Liver (tissue), 9 donors: ENCODE results near the gene DBN1. TPM values are rescaled to one million over a fixed set of nuclear protein-coding genes. Genes with fewer than 3 reads are reported as not detected.

Experiments used
- DNase-seq: peaks from one replicate; pipeline ENCODE4 v3.0.0-alpha.2; 2017; ENCODE audit warnings: low spot score
- H3K27ac ChIP-seq, 2 donors: one replicate each; pipeline ENCODE4 v1.7.0; 2013; ENCODE audit warnings: inconsistent platforms in 2 of 2, low read length in 2 of 2, control low read depth in 1 of 2, low read depth in 1 of 2, mild to moderate bottlenecking in 1 of 2
- H3K27me3 ChIP-seq, 4 donors: one replicate each; pipeline versions ENCODE4 v1.6.1 to v1.7.0; 2013; ENCODE audit warnings: low read length in 3 of 4, inconsistent platforms in 1 of 4, mild to moderate bottlenecking in 1 of 4, moderate library complexity in 1 of 4; ENCODE audit not compliant: control insufficient read depth in 4 of 4, insufficient read depth in 4 of 4
- H3K36me3 ChIP-seq, 4 donors: one replicate each; pipeline versions ENCODE4 v1.6.1 to v1.7.0; 2013; ENCODE audit warnings: low read length in 3 of 4, mild to moderate bottlenecking in 3 of 4, low read depth in 1 of 4, moderate library complexity in 1 of 4; ENCODE audit not compliant: control insufficient read depth in 4 of 4, insufficient read depth in 3 of 4
- H3K4me1 ChIP-seq, 4 donors: one replicate each; pipeline versions ENCODE4 v1.6.1 to v1.7.0; 2013; ENCODE audit warnings: low read length in 3 of 4, mild to moderate bottlenecking in 3 of 4, moderate library complexity in 1 of 4; ENCODE audit not compliant: control insufficient read depth in 4 of 4, insufficient read depth in 4 of 4
- H3K4me3 ChIP-seq, 3 donors: one replicate each; pipeline versions ENCODE4 v1.6.1 to v1.7.0; 2013; ENCODE audit warnings: low read length in 3 of 3, control low read depth in 1 of 3, low read depth in 1 of 3, mild to moderate bottlenecking in 1 of 3
- H3K9ac ChIP-seq, 2 donors: one replicate each; pipeline ENCODE4 v1.7.0; 2013; ENCODE audit warnings: low read length in 2 of 2, mild to moderate bottlenecking in 2 of 2, moderate library complexity in 2 of 2, control low read depth in 1 of 2, low read depth in 1 of 2
- H3K9me3 ChIP-seq, 4 donors: one replicate each; pipeline versions ENCODE4 v1.6.1 to v1.7.0; 2013; ENCODE audit warnings: low read length in 3 of 4; ENCODE audit not compliant: control insufficient read depth in 4 of 4
- ATF3 ChIP-seq: IDR thresholded peaks from 2 replicates; pipeline ENCODE4 v1.6.1; 2016; ENCODE audit warnings: antibody characterized with exemption
- EGR1 ChIP-seq, 2 donors: IDR thresholded peaks; 2 replicates each; pipeline ENCODE4 v1.6.1; 2016 to 2018; ENCODE audit warnings: antibody characterized with exemption in 2 of 2, low read depth in 2 of 2
- FOXA1 ChIP-seq: IDR thresholded peaks from 2 replicates; pipeline ENCODE4 v1.6.1; 2016; ENCODE audit warnings: antibody characterized with exemption
- FOXA2 ChIP-seq: IDR thresholded peaks from 2 replicates; pipeline ENCODE4 v1.6.1; 2016; ENCODE audit warnings: antibody characterized with exemption
- HNF4A ChIP-seq, 2 donors: conservative IDR thresholded peaks; 2 replicates each; pipeline ENCODE4 v1.6.1; 2016; ENCODE audit warnings: antibody characterized with exemption in 2 of 2, mild to moderate bottlenecking in 2 of 2
- HNF4G ChIP-seq: IDR thresholded peaks from 2 replicates; pipeline ENCODE4 v1.6.1; 2016; ENCODE audit warnings: antibody characterized with exemption
- JUND ChIP-seq, 2 donors: IDR thresholded peaks; 2 replicates each; pipeline ENCODE4 v1.6.1; 2016; ENCODE audit warnings: antibody characterized with exemption in 2 of 2
- NR2F2 ChIP-seq: IDR thresholded peaks from 2 replicates; pipeline ENCODE4 v1.6.1; 2016; ENCODE audit warnings: antibody characterized with exemption
- RAD21 ChIP-seq, 2 donors: IDR thresholded peaks; 2 replicates each; pipeline ENCODE4 v1.6.1; 2016; ENCODE audit warnings: antibody characterized with exemption in 2 of 2, mild to moderate bottlenecking in 2 of 2
- RXRA ChIP-seq, 2 donors: IDR thresholded peaks; 2 replicates each; pipeline ENCODE4 v1.6.1; 2017 to 2018; ENCODE audit warnings: antibody characterized with exemption in 2 of 2, mild to moderate bottlenecking in 1 of 2
- SP1 ChIP-seq: IDR thresholded peaks from 2 replicates; pipeline ENCODE4 v1.6.1; 2018; ENCODE audit warnings: antibody characterized with exemption, mild to moderate bottlenecking
- TAF1 ChIP-seq: conservative IDR thresholded peaks from 2 replicates; pipeline ENCODE4 v1.6.1; 2016; ENCODE audit warnings: antibody characterized with exemption, mild to moderate bottlenecking
- YY1 ChIP-seq: IDR thresholded peaks from 2 replicates; pipeline ENCODE4 v1.6.1; 2016; ENCODE audit warnings: antibody characterized with exemption, mild to moderate bottlenecking
- WGBS: extraction: QIAGEN DNeasy Blood & Tissue Kit; methylation state at CpG from one replicate; pipeline ENCODE4 v1.1.7; 2013; 5-methylcytosine and 5-hydroxymethylcytosine counted together
- polyA plus RNA-seq, 2 donors: library from polyadenylated mRNA; stranded (reverse) in 1 of 2; unstranded in 1 of 2; fragments of 200-250 nt in 1 of 2; fragments of >200 nt in 1 of 2; fragmentation: Nextera tagmentation in 1 of 2; extraction: Ambion mirVana in 1 of 2; gene quantifications; one replicate each; pipeline versions ENCODE4 v1.2.1 to v1.2.3, GENCODE V29; 2013 to 2015
- total RNA-seq, 2 donors: library from RNA; depleted of rRNA; stranded (reverse); fragments of >200 nt; gene quantifications; one replicate each; pipeline ENCODE4 v1.2.3, GENCODE V29; 2014
- TF ChIP-seq, protein P1 (sequence below): IDR thresholded peaks from 2 replicates; pipeline ENCODE4 v1.6.1; 2016; ENCODE audit warnings: antibody characterized with exemption
- TF ChIP-seq, protein P2 (sequence below): fragments of 150-350 bp; IDR thresholded peaks from 2 replicates; pipeline ENCODE4 v1.5.1; 2017; ENCODE audit warnings: improper control_type of control experiment, low read depth, low read length; ENCODE audit not compliant: missing input control
- TF ChIP-seq, protein P3 (sequence below): IDR thresholded peaks from 2 replicates; pipeline ENCODE4 v1.6.1; 2016; ENCODE audit warnings: antibody characterized with exemption, mild to moderate bottlenecking
- TF ChIP-seq, protein P4 (sequence below): IDR thresholded peaks from 2 replicates; pipeline ENCODE4 v1.6.1; 2016; ENCODE audit warnings: antibody characterized with exemption
- donor health status: healthy.
- donor health status: healthy.
- donor health status: healthy.
- donor health status: healthy.
- donor health status: healthy.

The DBN1 gene
- total and polyA plus RNA-seq, 4 donors: 1.5 to 4.9 (median 2.0) TPM

GRCh38 chr5:177458912-177459350 is 14.5 kb downstream of the DBN1 start:
- H3K9ac ChIP-seq: no peak overlapping the region
- H3K4me3 ChIP-seq: no peak overlapping the region
- TF ChIP-seq NR2F2 (no peak), RXRA (IDR thresholded peaks at IDR 0.05) (no peak), FOXA1 (no peak), JUND (IDR thresholded peaks at IDR 0.05) (no peak), ATF3 (no peak), HNF4G (no peak), YY1 (no peak), SP1 (no peak)
- TF ChIP-seq, protein P1, sequence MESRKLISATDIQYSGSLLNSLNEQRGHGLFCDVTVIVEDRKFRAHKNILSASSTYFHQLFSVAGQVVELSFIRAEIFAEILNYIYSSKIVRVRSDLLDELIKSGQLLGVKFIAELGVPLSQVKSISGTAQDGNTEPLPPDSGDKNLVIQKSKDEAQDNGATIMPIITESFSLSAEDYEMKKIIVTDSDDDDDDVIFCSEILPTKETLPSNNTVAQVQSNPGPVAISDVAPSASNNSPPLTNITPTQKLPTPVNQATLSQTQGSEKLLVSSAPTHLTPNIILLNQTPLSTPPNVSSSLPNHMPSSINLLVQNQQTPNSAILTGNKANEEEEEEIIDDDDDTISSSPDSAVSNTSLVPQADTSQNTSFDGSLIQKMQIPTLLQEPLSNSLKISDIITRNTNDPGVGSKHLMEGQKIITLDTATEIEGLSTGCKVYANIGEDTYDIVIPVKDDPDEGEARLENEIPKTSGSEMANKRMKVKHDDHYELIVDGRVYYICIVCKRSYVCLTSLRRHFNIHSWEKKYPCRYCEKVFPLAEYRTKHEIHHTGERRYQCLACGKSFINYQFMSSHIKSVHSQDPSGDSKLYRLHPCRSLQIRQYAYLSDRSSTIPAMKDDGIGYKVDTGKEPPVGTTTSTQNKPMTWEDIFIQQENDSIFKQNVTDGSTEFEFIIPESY: no peak
- TF ChIP-seq, protein P2, sequence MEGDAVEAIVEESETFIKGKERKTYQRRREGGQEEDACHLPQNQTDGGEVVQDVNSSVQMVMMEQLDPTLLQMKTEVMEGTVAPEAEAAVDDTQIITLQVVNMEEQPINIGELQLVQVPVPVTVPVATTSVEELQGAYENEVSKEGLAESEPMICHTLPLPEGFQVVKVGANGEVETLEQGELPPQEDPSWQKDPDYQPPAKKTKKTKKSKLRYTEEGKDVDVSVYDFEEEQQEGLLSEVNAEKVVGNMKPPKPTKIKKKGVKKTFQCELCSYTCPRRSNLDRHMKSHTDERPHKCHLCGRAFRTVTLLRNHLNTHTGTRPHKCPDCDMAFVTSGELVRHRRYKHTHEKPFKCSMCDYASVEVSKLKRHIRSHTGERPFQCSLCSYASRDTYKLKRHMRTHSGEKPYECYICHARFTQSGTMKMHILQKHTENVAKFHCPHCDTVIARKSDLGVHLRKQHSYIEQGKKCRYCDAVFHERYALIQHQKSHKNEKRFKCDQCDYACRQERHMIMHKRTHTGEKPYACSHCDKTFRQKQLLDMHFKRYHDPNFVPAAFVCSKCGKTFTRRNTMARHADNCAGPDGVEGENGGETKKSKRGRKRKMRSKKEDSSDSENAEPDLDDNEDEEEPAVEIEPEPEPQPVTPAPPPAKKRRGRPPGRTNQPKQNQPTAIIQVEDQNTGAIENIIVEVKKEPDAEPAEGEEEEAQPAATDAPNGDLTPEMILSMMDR: no peak
- TF ChIP-seq, protein P3, sequence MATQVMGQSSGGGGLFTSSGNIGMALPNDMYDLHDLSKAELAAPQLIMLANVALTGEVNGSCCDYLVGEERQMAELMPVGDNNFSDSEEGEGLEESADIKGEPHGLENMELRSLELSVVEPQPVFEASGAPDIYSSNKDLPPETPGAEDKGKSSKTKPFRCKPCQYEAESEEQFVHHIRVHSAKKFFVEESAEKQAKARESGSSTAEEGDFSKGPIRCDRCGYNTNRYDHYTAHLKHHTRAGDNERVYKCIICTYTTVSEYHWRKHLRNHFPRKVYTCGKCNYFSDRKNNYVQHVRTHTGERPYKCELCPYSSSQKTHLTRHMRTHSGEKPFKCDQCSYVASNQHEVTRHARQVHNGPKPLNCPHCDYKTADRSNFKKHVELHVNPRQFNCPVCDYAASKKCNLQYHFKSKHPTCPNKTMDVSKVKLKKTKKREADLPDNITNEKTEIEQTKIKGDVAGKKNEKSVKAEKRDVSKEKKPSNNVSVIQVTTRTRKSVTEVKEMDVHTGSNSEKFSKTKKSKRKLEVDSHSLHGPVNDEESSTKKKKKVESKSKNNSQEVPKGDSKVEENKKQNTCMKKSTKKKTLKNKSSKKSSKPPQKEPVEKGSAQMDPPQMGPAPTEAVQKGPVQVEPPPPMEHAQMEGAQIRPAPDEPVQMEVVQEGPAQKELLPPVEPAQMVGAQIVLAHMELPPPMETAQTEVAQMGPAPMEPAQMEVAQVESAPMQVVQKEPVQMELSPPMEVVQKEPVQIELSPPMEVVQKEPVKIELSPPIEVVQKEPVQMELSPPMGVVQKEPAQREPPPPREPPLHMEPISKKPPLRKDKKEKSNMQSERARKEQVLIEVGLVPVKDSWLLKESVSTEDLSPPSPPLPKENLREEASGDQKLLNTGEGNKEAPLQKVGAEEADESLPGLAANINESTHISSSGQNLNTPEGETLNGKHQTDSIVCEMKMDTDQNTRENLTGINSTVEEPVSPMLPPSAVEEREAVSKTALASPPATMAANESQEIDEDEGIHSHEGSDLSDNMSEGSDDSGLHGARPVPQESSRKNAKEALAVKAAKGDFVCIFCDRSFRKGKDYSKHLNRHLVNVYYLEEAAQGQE: no peak
- no peak overlapping the region for H3K27ac ChIP-seq
- peaks cover 3 to 25% (median 13%) of the 10 kb centered on the region in 4 donors for H3K4me1 ChIP-seq
- no peaks in the 10 kb centered on the region for H3K36me3 ChIP-seq
- DNase-seq: no peak
- no peaks in the 10 kb centered on the region for H3K9me3 ChIP-seq
- WGBS: 90% methylated on average over 14 of the region's 14 CpGs
- H3K27me3 ChIP-seq: no peaks in the 10 kb centered on the region

GRCh38 chr5:177457852-177458681 is 15.4 kb downstream of the DBN1 start:
- Histone ChIP-seq H3K4me3 (no peak overlapping the region), H3K36me3 (no peaks in the 10 kb centered on the region), H3K9me3 (no peaks in the 10 kb centered on the region), H3K27me3 (no peaks in the 10 kb centered on the region), H3K4me1 (peaks cover 3 to 27% (median 15%) of the 10 kb centered on the region in 4 donors), H3K27ac (no peak overlapping the region), H3K9ac (no peak overlapping the region)
- DNase-seq: no peak
- whole genome bisulfite sequencing: 88% methylated on average over 20 of the region's 20 CpGs
- TF ChIP-seq, protein P2: no peak
- TF ChIP-seq SP1 (no peak), JUND (IDR thresholded peaks at IDR 0.05) (no peak), EGR1 (IDR thresholded peaks at IDR 0.05; ENCODE audit: low read depth in 2 of 2) (no peak), TAF1 (no peak), HNF4A (conservative IDR thresholded peaks at IDR 0.05) (no peak), RXRA (IDR thresholded peaks at IDR 0.05) (no peak), HNF4G (no peak), FOXA2 (no peak), NR2F2 (no peak), RAD21 (IDR thresholded peaks at IDR 0.05) (no peak)
- TF ChIP-seq, protein P4, sequence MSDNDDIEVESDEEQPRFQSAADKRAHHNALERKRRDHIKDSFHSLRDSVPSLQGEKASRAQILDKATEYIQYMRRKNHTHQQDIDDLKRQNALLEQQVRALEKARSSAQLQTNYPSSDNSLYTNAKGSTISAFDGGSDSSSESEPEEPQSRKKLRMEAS: no peak
- TF ChIP-seq, protein P3: no peak
